WI38 (cell line): ENCODE data around the gene TMCC1.

Experiments
- H3K4me3 ChIP-seq: 2 replicates; pipeline ENCODE4 v1.5.1; 2011; ENCODE audit warnings: low read depth, mild to moderate bottlenecking, control low read depth, low read length
- TF ChIP-seq, protein P1 (sequence below): IDR thresholded peaks from 2 replicates; pipeline ENCODE4 v1.5.1; 2012; ENCODE audit warnings: low read depth, mild to moderate bottlenecking, control low read depth, low read length

Gene TMCC1

DNA sequence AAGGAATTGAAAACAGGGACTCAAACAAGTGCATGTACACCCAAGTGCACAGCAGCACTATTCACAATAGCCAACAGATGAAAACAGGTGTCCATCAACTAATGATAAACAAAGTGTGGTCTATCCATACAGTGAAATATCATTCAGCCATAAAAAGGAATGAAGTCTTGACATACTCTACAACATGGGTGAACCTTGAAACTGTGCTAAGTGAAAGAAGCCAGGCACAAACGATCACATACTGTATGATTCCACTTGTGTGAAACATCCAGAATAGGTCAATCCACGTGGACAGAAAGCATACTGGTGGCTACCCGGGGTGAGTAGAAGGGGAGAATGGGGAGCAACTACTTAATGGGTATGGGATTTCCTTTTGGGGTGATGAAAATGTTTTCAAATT, 257.4 kb downstream of the TMCC1 start:
- H3K4me3 ChIP-seq = no peak overlapping the region
- TF ChIP-seq, protein P1, sequence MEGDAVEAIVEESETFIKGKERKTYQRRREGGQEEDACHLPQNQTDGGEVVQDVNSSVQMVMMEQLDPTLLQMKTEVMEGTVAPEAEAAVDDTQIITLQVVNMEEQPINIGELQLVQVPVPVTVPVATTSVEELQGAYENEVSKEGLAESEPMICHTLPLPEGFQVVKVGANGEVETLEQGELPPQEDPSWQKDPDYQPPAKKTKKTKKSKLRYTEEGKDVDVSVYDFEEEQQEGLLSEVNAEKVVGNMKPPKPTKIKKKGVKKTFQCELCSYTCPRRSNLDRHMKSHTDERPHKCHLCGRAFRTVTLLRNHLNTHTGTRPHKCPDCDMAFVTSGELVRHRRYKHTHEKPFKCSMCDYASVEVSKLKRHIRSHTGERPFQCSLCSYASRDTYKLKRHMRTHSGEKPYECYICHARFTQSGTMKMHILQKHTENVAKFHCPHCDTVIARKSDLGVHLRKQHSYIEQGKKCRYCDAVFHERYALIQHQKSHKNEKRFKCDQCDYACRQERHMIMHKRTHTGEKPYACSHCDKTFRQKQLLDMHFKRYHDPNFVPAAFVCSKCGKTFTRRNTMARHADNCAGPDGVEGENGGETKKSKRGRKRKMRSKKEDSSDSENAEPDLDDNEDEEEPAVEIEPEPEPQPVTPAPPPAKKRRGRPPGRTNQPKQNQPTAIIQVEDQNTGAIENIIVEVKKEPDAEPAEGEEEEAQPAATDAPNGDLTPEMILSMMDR = no peak

DNA sequence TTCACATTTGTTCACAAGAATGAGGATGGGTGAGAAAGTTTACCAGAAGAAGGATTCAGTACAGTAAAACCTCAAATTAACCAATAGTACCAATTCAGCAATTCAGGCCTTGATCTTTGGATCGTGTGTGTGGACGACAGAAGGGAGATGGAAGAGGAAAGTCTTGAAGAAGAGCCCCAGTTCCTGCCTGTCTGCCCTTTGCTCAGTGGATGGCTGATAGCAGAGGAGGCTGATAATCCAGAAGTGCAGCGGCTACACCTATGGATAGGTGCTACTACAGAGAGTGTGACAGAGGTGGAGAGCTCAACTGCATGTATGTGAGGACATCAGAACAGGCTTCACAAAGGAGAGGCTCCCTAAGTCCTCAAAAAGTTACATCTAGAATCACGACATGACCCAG, 257.9 kb downstream of the TMCC1 start:
- TF ChIP-seq, protein P1 = no peak
- H3K4me3 ChIP-seq = no peak overlapping the region

DNA sequence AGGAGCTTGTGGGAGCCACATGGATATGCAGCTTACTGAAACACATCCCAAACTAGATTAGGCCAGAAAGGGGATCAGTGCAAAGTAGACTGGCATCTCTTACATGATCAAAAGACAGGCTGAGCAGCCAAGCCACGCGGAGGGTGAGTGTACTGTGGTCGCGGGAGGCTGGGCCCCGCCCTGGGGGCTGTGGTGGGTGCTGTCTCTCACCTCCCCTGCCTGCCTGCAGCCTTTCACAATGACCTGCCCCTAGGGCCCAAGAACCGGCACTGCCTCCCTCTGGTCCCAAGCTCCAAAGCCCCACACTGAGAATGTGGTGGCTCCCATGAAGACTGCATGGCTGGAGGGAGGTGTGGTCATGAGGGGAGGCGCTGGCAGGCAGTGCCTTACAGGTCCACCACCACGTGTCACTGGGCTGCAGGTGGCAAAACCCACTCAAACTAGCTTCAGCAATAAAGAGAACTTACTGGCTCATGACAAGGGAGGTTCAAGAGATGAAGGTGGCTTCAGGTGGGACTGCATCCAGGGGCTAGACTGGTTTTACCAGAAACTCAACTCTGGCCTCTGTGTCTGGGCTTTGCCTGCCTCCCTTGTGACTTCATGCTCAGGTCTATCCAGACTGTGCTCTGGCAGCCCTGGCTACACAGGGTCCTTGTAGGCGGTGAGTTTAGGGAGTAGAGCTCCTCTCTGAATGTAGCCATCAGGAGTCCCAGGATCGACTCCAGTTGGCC, 259.6 kb downstream of the TMCC1 start:
- H3K4me3 ChIP-seq = no peak overlapping the region
- TF ChIP-seq, protein P1 = no peak

DNA sequence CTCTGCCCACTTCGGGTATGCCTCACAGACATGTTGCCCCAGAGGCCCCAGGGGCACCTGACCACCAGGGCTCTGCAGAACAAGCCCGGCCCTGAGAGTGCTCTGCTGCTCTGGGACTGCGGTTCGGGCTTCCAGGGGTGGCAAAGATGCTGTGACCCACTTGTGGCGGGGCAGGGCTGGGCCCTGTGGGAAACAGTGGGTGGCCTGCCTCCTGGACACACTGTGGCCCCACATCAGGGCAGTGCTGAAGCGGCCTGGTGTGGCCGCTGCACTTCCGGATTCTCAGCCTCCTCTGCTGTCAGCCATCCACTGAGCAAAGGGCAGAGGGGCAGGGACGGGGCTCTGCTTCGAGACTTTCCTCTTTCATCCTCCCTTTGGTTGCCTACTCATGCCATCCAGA, 260.5 kb downstream of the TMCC1 start:
- TF ChIP-seq, protein P1 = no peak
- H3K4me3 ChIP-seq = no peak overlapping the region

DNA sequence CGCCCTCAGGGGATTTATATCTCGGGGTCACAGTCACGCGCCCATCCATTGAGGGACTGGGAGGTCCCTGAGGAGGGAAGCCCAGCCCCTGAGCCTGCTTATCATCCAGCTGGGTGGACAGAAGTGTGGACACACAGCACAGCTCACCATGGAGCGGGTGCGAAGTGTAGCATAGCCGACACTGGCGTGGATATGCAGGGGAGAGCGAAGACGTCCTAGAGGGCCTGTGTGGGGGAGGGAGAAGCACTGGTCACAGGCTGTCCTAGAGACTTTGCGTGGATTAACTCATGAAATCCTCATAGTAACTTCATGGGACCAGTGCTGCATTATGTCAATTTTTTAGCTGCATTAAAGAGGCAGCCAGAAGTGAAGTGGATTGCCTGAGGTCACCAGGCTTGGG, 261.0 kb downstream of the TMCC1 start:
- TF ChIP-seq, protein P1 = no peak
- H3K4me3 ChIP-seq = no peak overlapping the region

DNA sequence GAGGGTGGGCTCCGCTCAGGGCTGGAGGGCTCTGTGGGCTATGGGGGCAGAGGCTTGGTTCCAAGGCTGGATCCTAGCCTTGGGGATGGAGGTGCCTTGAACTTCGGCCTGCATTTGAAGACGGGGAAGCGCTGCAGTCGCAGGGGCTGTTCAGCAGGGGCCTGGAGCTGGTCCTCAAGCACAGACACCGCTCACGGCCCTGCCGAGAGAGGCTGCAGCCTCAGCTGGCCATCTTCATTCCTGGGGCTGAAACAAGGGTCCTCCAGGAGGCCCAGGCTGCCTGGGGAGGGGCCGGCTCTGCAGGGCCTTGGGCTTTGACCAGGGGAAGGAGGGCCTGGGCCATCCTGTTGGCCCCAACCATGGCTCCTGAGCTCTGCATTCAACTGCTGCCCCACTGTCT, 261.5 kb downstream of the TMCC1 start:
- TF ChIP-seq, protein P1 = no peak
- H3K4me3 ChIP-seq = no peak overlapping the region

DNA sequence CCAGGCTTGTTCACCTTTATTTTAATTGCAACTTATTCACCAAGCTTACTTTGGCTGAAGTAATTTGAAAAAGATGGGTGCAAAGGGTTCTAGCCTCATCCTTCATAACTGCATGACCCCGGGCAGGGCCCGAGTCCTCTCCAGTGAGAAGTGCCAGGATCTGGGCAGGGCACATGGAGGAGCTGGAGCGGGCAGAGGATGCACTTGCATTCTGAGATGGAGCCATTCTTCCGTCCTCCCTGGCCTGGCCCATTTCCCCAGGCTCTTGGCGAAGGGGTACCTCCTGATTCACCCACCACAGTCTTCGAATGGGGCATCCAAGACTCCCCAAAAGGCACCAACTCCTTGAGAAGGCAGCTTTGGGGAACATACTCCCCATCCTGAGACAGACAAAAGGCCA, 264.5 kb downstream of the TMCC1 start:
- no peak overlapping the region for H3K4me3 ChIP-seq
- TF ChIP-seq, protein P1 = no peak
